Glomerular endothelial cell (primary cell): ENCODE measurements around the gene TPD52L2. TPM values are rescaled to one million over a fixed set of nuclear protein-coding genes. Genes with fewer than 3 reads are reported as not detected.
"Not testable (repeated sequence)": the region's sequence is repeated elsewhere in the genome, so short reads cannot be mapped to it uniquely, and the experiment has no call there.

Source experiments
- DNase-seq: peaks from one replicate; pipeline ENCODE4 v3.0.0-alpha.2; 2011; ENCODE audit warnings: low read depth, low spot score; ENCODE audit errors: extremely low read depth
- total RNA-seq: library from RNA; depleted of rRNA; stranded (reverse); fragments of >200 nt; gene quantifications from 2 replicates; pipeline ENCODE4 v1.2.3, GENCODE V29; 2015

The TPD52L2 gene
- total RNA-seq, 1 donor from 2014 or later, result 189 TPM

- no peak for DNase-seq
These were observed 9.5 kb upstream of the TPD52L2 start for GRCh38 chr20:63855363-63856097.

GRCh38 chr20:63856098-63856511 lies 9.0 kb upstream of the TPD52L2 start:
- no peak for DNase-seq

GRCh38 chr20:63857764-63858392 lies 7.2 kb upstream of the TPD52L2 start:
- no peak for DNase-seq

DNA sequence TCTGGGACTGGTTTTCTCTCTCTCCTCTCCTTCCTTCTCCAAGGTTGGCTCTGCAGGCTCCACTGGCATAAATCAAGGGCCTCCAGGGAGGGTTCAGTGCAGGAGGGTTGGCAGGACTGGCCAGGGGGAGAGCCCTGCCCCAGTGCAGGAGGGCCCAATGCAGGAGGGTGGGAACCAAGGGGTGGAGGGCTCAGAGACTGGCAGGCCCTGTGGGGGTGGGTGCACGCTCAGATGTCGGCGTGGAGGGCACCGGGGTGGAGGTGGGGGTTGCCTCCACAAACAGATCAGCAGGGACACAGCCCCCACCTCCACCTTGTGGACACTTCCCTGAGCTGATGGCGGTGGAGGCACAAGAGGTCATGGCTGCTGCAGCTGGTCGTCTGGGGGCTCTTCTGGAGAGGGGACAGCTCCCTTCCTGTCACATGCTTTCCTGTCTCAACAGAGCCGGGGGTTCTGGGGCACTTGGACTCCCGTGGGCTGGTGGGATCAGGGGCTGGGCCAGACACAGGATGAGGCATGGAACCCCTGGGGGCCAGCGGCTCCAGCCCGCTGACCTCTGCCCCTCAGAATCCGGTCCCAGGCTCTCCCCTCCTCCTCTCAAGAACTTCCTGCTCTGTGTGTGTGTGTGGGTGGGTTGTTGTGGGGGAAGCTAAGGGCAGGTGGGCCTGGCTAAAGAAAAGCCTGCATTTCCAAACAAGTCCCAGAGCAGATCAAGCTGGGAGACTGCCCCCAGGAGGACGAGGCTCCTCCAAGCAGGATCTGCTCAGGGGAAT lies 6.5 kb upstream of the TPD52L2 start:
- no peak for DNase-seq

DNA sequence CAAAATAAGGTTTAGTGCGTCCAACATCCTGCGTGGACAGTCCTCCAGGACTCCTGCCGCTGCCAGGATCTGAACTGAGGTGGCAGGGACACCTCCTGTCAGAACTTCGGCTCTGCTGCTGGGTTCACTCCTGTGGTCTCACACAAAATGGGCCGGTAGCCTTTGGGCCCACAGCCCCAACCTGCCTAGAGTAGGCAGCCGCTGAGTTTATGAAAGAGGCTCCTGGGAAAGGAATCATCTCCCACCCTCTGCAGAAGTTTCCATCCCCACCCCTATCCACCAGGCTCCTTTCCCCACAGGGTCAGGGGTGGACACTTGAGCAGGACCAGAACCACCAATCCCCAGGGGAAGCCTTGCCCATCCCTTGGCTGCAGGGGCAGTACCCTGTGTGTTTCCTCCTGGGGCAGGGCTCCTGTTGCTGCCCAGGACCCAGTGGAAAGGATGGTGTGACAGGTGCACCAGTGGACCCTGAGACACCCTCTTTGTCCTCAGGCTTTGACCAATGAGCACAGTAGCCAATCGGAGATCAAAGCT lies 5.8 kb upstream of the TPD52L2 start:
- DNase-seq, result no peak

DNA sequence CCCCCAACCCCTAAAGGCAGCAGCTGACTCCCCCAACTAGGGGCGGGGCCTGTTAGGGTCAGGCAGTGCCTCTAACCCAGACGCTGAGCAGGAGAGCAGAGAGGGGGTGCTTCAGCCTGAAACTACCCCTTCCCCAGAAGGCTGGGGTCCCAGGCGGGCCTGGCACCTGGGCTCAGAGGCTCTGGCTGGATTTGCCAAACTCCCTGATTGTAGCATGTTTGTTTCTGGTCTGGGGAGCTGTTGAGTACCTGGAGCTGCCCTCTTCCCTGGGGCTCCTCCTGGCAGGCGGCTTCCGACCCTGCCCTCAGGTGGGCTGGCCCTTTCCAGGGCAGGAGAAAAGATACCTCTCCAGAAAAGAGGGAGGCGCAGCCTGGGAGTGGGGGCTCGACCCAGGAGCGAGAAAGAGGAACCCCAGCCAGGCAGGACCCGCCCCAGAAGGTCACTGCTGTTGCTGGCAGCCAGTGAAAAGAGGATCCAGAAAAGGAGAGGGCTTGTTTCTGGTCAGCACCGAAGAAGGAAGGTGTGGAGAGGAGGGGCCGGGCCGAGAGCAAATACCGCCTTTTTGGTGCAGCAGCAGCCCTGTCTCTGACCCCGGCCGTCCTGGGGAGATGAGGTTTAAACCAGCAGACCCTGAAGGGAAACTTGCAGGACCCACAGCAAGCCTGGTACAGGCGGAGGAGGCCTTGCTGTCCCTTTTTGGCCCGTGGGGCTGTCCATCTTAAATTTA lies 4.6 kb upstream of the TPD52L2 start:
- DNase-seq, result no peak

- DNase-seq, result no peak
These were observed 3.6 kb upstream of the TPD52L2 start, which contains the start of gene ABHD16B for GRCh38 chr20:63861365-63861934. Gene ABHD16B, plus strand, starts transcription at chr20:63861498. Its CDS starts 43 bp downstream, at chr20:63861541.

GRCh38 chr20:63861981-63862901 lies 2.8 kb upstream of the TPD52L2 start:
- no peak for DNase-seq

DNA sequence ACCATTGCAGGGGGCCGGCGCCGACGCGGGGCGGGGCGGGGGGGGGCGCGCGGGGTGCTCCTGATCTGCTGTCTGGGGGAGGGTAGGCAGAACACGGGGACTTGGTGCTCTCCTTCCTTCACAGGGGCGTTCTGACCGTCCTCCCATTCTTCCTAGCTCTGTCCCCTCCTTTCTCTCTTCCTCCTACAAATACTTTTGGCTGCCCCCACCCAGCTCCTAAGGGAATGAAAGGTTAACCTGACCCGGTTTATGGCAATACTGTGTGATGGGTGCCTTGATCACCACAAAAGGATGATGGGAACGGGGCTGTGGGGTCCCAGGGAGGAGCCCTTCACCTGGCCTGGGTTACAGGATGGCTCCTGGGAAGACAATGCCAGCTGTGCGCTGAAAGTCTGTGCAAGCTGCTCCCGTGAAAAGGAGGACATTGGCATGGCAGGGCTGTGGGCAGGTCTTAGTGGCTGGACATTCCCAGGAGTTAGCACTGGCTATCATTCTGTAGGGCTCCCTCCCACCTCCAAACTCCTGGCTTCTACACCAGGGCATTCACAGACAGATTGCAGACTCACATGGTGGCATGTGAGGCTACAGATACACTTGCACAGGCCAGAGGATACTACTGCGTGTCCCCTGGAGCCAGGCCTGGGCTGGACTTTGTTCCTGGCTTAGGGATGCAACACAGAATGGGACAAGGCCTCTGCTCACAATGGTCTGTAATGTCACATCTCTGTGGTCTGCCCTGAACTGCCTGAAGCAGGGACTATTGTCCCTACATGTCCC lies 1.9 kb upstream of the TPD52L2 start:
- no peak for DNase-seq

GRCh38 chr20:63863798-63864544 lies 1.1 kb upstream of the TPD52L2 start:
- no peak for DNase-seq

DNA sequence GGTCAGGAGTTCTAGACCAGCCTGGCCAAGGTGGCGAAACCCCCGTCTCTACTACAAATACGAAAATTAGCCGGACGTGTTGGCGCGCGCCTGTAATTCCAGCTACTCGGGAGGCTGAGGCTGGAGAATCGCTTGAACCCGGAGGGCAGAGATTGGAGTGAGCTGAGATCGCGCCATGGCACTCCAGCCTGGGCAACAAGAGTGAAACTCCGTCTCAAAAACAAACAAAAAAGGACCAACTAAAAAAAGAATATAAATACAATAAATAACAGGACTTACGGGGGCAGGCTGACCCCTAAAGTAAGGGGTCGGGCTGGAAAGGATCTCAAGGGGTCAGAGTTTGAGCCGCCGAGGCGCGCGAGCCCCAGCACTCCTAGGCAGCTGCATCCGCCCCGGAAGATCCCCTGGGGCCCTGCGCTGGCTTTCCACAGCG lies 509 bp upstream of the TPD52L2 start:
- DNase-seq, result no peak

DNA sequence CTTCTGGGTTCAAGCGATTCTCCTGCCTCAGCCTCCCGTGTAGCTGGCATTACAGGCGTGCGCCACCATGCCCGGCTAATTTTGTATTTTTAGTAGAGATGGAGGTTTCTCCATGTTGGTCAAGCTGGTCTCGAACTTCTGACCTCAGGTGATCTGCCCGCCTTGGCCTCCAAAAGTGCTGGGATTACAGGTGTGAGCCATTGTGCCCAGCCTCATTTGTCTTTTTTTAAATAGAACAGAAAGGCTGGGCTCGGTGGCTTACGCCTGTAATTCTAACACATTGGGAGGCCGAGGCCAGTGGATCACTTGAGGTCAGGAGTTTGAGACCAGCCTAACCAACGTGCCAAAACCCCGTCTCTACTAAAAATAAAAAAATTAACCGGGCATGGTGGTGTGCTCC lies 2.0 kb downstream of the TPD52L2 start:
- DNase-seq, result not testable (repeated sequence)

- DNase-seq, result no peak
These were observed 3.2 kb downstream of the TPD52L2 start for GRCh38 chr20:63868264-63868663.

DNA sequence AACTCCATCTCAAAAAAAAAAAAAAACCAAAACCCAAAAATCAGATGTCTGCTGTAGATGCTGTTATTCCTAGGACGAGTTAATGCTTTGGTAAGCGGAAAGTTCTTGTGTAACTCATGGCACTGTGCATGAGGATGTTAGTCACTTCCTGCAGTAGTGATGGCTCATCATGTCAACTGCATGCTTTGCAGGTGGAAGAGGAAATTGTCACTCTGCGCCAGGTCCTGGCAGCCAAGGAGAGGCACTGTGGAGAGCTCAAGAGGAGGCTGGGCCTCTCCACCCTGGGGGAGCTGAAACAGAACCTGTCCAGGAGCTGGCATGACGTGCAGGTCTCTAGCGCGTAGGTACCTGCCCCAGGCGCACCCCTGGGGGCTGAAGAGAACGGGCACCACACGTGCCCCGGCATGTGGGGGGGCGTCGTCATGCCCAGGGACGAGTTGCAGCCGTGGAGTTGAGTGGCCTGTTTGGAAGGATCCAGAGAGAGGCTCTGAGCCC lies 8.5 kb downstream of the TPD52L2 start:
- no peak for DNase-seq

- not testable (repeated sequence) for DNase-seq
These were observed 9.2 kb downstream of the TPD52L2 start for GRCh38 chr20:63874241-63874640.

DNA sequence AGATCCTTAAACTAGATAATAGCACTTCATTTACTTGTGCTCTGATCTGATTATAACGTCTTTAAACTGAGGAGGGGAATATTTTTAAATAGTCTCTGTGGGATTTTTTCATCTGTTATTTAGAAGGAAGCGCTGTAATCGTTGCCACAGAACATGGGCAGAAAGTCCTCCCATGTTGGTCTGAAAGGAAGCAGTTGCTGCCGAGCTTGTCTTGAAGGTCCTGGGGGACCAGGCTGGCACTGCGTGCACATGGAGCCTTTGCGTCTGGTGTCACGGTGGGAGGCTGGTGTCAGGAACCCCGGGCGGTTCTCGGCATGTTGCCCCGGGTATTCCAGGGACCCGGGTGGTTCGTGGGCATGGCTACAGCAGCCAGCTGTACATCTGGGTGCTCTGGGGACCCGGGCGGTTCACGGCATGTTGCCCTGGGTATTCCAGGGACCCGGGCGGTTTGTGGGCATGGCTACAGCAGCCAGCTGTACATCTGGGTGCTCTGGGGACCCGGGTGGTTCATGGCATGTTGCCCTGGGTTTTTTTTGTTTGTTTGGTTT lies 11.5 kb downstream of the TPD52L2 start:
- no peak for DNase-seq

GRCh38 chr20:63877755-63878470 lies 12.8 kb downstream of the TPD52L2 start:
- DNase-seq, result no peak
